GM12878 (cell line): ENCODE results near the gene CGN. TPM values are rescaled to one million over a fixed set of nuclear protein-coding genes. Genes with fewer than 3 reads are reported as not detected.
A peak's percentile ranks its signal among the peaks of the same experiment; 100 is the strongest.

Source experiments
- microRNA counts: library from miRNA; unstranded; fragments of <30 nt; microRNA quantifications from one replicate; lab custom pipeline; 2016
- microRNA-seq: library from miRNA; unstranded; fragments of <30 nt; microRNA quantifications from one replicate; pipeline ENCODE4, GENCODE V29; 2018
- polyA plus RNA-seq, 11 experiments: library from polyadenylated mRNA; depleted of rRNA in 4 of 11; unstranded in 6 of 11; stranded (reverse) in 5 of 11; fragments of >200 nt; fragmentation: Nextera tagmentation in 4 of 11; fragmentation: Illumina TruSeq in 1 of 11; extraction: Ambion mirVana in 4 of 11; extraction: Trizol in 1 of 11; gene quantifications; 1 replicate in 1 of 11; 2 replicates in 10 of 11; pipeline versions ENCODE4 v1.2.1 to v1.2.3, GENCODE V29; 2011 to 2016; ENCODE audit warnings: inconsistent platforms in 2 of 11, missing spikeins in 2 of 11, low read depth in 1 of 11
- small RNA-seq: library from RNA; depleted of rRNA; stranded (forward); fragments of <200 nt; gene quantifications from one replicate; pipeline ENCODE3, GENCODE V24; 2014
- total RNA-seq, 4 experiments: library from RNA; depleted of rRNA in 3 of 4; stranded (reverse); fragments of >200 nt in 3 of 4; fragmentation: Illumina TruSeq in 1 of 4; extraction: Trizol in 1 of 4; gene quantifications; 2 replicates each; pipeline versions ENCODE4 v1.2.1 to v1.2.3, GENCODE V29; 2013 to 2021

The CGN gene
- total and polyA plus RNA-seq, 10 of the 15 experiments (the other 5 are each of a cell fraction or from before 2014, with no cell fraction given), result 0.11 to 6.5 (median 3.4) TPM

MicroRNAs encoded within 50 kb of the gene (microRNA counts, 767-probe panel; counts per million panel counts)
- 1,244 counts per million, percentile 41 among the panel's probes with 10 or more counts for microRNA hsa-miR-554 (lab: Ali Mortazavi, UCI)

Small RNA genes within 50 kb of the gene (microRNA-seq; reads per million reads assigned to microRNA genes)
- gene MIR554, result not detected

Small RNA genes within 50 kb of the gene (small RNA-seq; reads per million reads assigned to genes)
- gene MIR554 (not detected), gene RF00405 (not detected)

Other genes with a start within 250 kb of the CGN start
Only the 7 nearest of the 10 such genes appear.
- 46.3 and 50.0 TPM in 2 replicates for gene PI4KB, start 184.0 kb upstream of the CGN start, total RNA-seq (2014; rRNA removed)
- 27.0 and 27.6 TPM in 2 replicates for gene PI4KB, start 184.0 kb upstream of the CGN start, total RNA-seq (2014; rRNA removed; fragmentation: Illumina TruSeq; extraction: Trizol)
- 56.8 and 58.5 TPM in 2 replicates for gene PI4KB, start 184.0 kb upstream of the CGN start, total RNA-seq (2021)
- 58.8 and 88.3 TPM in 2 replicates for gene PI4KB, start 184.0 kb upstream of the CGN start, polyA plus RNA-seq (2011; rRNA removed)
- gene PI4KB, start 184.0 kb upstream of the CGN start, polyA plus RNA-seq (2014; fragmentation: Illumina TruSeq; extraction: Trizol), result 44.1 and 52.2 TPM in 2 replicates
- 1 to 10 TPM; 3.3 to 7.2 TPM for gene PI4KB, start 184.0 kb upstream of the CGN start, polyA plus RNA-seq (2014; fragmentation: Nextera tagmentation; extraction: Ambion mirVana)
- gene PI4KB, start 184.0 kb upstream of the CGN start, polyA plus RNA-seq (2014; rRNA removed), result 62.9 and 72.2 TPM in 2 replicates
- gene PI4KB, start 184.0 kb upstream of the CGN start, polyA plus RNA-seq (2016; fragmentation: Nextera tagmentation; extraction: Ambion mirVana), result 10 to 100 TPM; 51.2 to 53.1 TPM
- gene RFX5, start 164.1 kb upstream of the CGN start, total RNA-seq (2014; rRNA removed), result 119 and 129 TPM in 2 replicates
- gene RFX5, start 164.1 kb upstream of the CGN start, total RNA-seq (2014; rRNA removed; fragmentation: Illumina TruSeq; extraction: Trizol), result 136 and 138 TPM in 2 replicates
- gene RFX5, start 164.1 kb upstream of the CGN start, total RNA-seq (2021), result 119 and 138 TPM in 2 replicates
- gene RFX5, start 164.1 kb upstream of the CGN start, polyA plus RNA-seq (2011; rRNA removed), result 128 and 155 TPM in 2 replicates
- gene RFX5, start 164.1 kb upstream of the CGN start, polyA plus RNA-seq (2014; fragmentation: Illumina TruSeq; extraction: Trizol), result 198 and 209 TPM in 2 replicates
- 10 to 100 TPM; 14.1 to 18.4 TPM for gene RFX5, start 164.1 kb upstream of the CGN start, polyA plus RNA-seq (2014; fragmentation: Nextera tagmentation; extraction: Ambion mirVana)
- gene RFX5, start 164.1 kb upstream of the CGN start, polyA plus RNA-seq (2014; rRNA removed), result 129 and 134 TPM in 2 replicates
- gene RFX5, start 164.1 kb upstream of the CGN start, polyA plus RNA-seq (2016; fragmentation: Nextera tagmentation; extraction: Ambion mirVana), result 10 to 100 TPM; 76.1 to 82.3 TPM
- not detected in 2 replicates for gene SELENBP1, start 138.7 kb upstream of the CGN start, total RNA-seq (2014; rRNA removed)
- gene SELENBP1, start 138.7 kb upstream of the CGN start, total RNA-seq (2014; rRNA removed; fragmentation: Illumina TruSeq; extraction: Trizol), result not detected in 2 replicates
- 0.41 and 0.45 TPM in 2 replicates for gene SELENBP1, start 138.7 kb upstream of the CGN start, total RNA-seq (2021)
- gene SELENBP1, start 138.7 kb upstream of the CGN start, polyA plus RNA-seq (2011; rRNA removed), result not detected in 2 replicates
- gene SELENBP1, start 138.7 kb upstream of the CGN start, polyA plus RNA-seq (2014; fragmentation: Illumina TruSeq; extraction: Trizol), result not detected in 2 replicates
- not detected for gene SELENBP1, start 138.7 kb upstream of the CGN start, polyA plus RNA-seq (2014; fragmentation: Nextera tagmentation; extraction: Ambion mirVana)
- gene SELENBP1, start 138.7 kb upstream of the CGN start, polyA plus RNA-seq (2014; rRNA removed), result not detected in 2 replicates
- not detected for gene SELENBP1, start 138.7 kb upstream of the CGN start, polyA plus RNA-seq (2016; fragmentation: Nextera tagmentation; extraction: Ambion mirVana)
- gene PSMB4, start 111.8 kb upstream of the CGN start, total RNA-seq (2014; rRNA removed), result 423 and 434 TPM in 2 replicates
- 316 and 317 TPM in 2 replicates for gene PSMB4, start 111.8 kb upstream of the CGN start, total RNA-seq (2014; rRNA removed; fragmentation: Illumina TruSeq; extraction: Trizol)
- gene PSMB4, start 111.8 kb upstream of the CGN start, total RNA-seq (2021), result 348 and 359 TPM in 2 replicates
- 278 and 418 TPM in 2 replicates for gene PSMB4, start 111.8 kb upstream of the CGN start, polyA plus RNA-seq (2011; rRNA removed)
- gene PSMB4, start 111.8 kb upstream of the CGN start, polyA plus RNA-seq (2014; fragmentation: Illumina TruSeq; extraction: Trizol), result 285 and 429 TPM in 2 replicates
- 100 to 1,000 TPM; 508 to 610 TPM for gene PSMB4, start 111.8 kb upstream of the CGN start, polyA plus RNA-seq (2014; fragmentation: Nextera tagmentation; extraction: Ambion mirVana)
- 538 and 552 TPM in 2 replicates for gene PSMB4, start 111.8 kb upstream of the CGN start, polyA plus RNA-seq (2014; rRNA removed)
- gene PSMB4, start 111.8 kb upstream of the CGN start, polyA plus RNA-seq (2016; fragmentation: Nextera tagmentation; extraction: Ambion mirVana), result 100 to 1,000 TPM; 278 to 296 TPM
- 32.5 and 33.0 TPM in 2 replicates for gene POGZ, start 51.9 kb upstream of the CGN start, total RNA-seq (2014; rRNA removed)
- 39.1 and 44.9 TPM in 2 replicates for gene POGZ, start 51.9 kb upstream of the CGN start, total RNA-seq (2014; rRNA removed; fragmentation: Illumina TruSeq; extraction: Trizol)
- 80.6 and 84.4 TPM in 2 replicates for gene POGZ, start 51.9 kb upstream of the CGN start, total RNA-seq (2021)
- gene POGZ, start 51.9 kb upstream of the CGN start, polyA plus RNA-seq (2011; rRNA removed), result 41.2 and 62.2 TPM in 2 replicates
- gene POGZ, start 51.9 kb upstream of the CGN start, polyA plus RNA-seq (2014; fragmentation: Illumina TruSeq; extraction: Trizol), result 64.4 and 74.5 TPM in 2 replicates
- 10 to 100 TPM; 11.3 to 26.9 TPM for gene POGZ, start 51.9 kb upstream of the CGN start, polyA plus RNA-seq (2014; fragmentation: Nextera tagmentation; extraction: Ambion mirVana)
- 46.8 and 47.4 TPM in 2 replicates for gene POGZ, start 51.9 kb upstream of the CGN start, polyA plus RNA-seq (2014; rRNA removed)
- 10 to 100 TPM; 13.3 to 19.6 TPM for gene POGZ, start 51.9 kb upstream of the CGN start, polyA plus RNA-seq (2016; fragmentation: Nextera tagmentation; extraction: Ambion mirVana)
- 2.7 and 4.3 TPM in 2 replicates for gene TUFT1, start 28.9 kb downstream of the CGN start, total RNA-seq (2014; rRNA removed)
- 2.9 and 3.2 TPM in 2 replicates for gene TUFT1, start 28.9 kb downstream of the CGN start, total RNA-seq (2014; rRNA removed; fragmentation: Illumina TruSeq; extraction: Trizol)
- gene TUFT1, start 28.9 kb downstream of the CGN start, total RNA-seq (2021), result 2.6 and 4.1 TPM in 2 replicates
- gene TUFT1, start 28.9 kb downstream of the CGN start, polyA plus RNA-seq (2011; rRNA removed), result 0.08 TPM in 1 of 2 replicates, not detected in the other
- 3.6 and 4.0 TPM in 2 replicates for gene TUFT1, start 28.9 kb downstream of the CGN start, polyA plus RNA-seq (2014; fragmentation: Illumina TruSeq; extraction: Trizol)
- 1 to 10 TPM; 3.7 to 4.3 TPM for gene TUFT1, start 28.9 kb downstream of the CGN start, polyA plus RNA-seq (2014; fragmentation: Nextera tagmentation; extraction: Ambion mirVana)
- gene TUFT1, start 28.9 kb downstream of the CGN start, polyA plus RNA-seq (2014; rRNA removed), result 3.2 and 4.0 TPM in 2 replicates
- 1 to 10 TPM; 2.2 to 2.8 TPM for gene TUFT1, start 28.9 kb downstream of the CGN start, polyA plus RNA-seq (2016; fragmentation: Nextera tagmentation; extraction: Ambion mirVana)
- gene SNX27, start 100.7 kb downstream of the CGN start, total RNA-seq (2014; rRNA removed), result 12.5 and 13.5 TPM in 2 replicates
- gene SNX27, start 100.7 kb downstream of the CGN start, total RNA-seq (2014; rRNA removed; fragmentation: Illumina TruSeq; extraction: Trizol), result 12.4 and 12.9 TPM in 2 replicates
- gene SNX27, start 100.7 kb downstream of the CGN start, total RNA-seq (2021), result 20.8 and 21.8 TPM in 2 replicates
- 12.5 and 15.1 TPM in 2 replicates for gene SNX27, start 100.7 kb downstream of the CGN start, polyA plus RNA-seq (2011; rRNA removed)
- gene SNX27, start 100.7 kb downstream of the CGN start, polyA plus RNA-seq (2014; fragmentation: Illumina TruSeq; extraction: Trizol), result 8.4 and 9.8 TPM in 2 replicates
- 1 to 10 TPM; 3.8 to 3.9 TPM for gene SNX27, start 100.7 kb downstream of the CGN start, polyA plus RNA-seq (2014; fragmentation: Nextera tagmentation; extraction: Ambion mirVana)
- gene SNX27, start 100.7 kb downstream of the CGN start, polyA plus RNA-seq (2014; rRNA removed), result 9.0 and 10.0 TPM in 2 replicates
- 10 to 100 TPM; 18.5 to 20.0 TPM for gene SNX27, start 100.7 kb downstream of the CGN start, polyA plus RNA-seq (2016; fragmentation: Nextera tagmentation; extraction: Ambion mirVana)